Activated naive CD8-positive, alpha-beta T cell treated with anti-CD3 and anti-CD28 coated beads, Interleukin-2, amount 10 ng/mL, durations not matched to agents 7 days and 5 days (primary cell): ENCODE measurements around the gene RAB33A. TPM values are rescaled to one million over a fixed set of nuclear protein-coding genes. Genes with fewer than 3 reads are reported as not detected.

ENCODE experiments used
- ATAC-seq: fragments of 150-1000 bp; cut with Tn5 transposase; one replicate; pipeline ENCODE4 v1.10.0; 2021; ENCODE audit warnings: low read depth, moderate library complexity
- POLR2A ChIA-PET: fragments of 350-600 bp; sonication (Branson Sonifier 250); formaldehyde crosslinking; loops from one replicate; lab custom pipeline; 2021; ENCODE audit warnings: antibody characterized with exemption; lab: Charles Lee
- DNase-seq: peaks from one replicate; pipeline ENCODE4 v3.0.0; 2021
- H3K27ac Mint-ChIP-seq: one replicate; pipeline ENCODE4 v1.8.0; 2022; ENCODE audit warnings: mild to moderate bottlenecking, mixed read lengths
- H3K27me3 Mint-ChIP-seq: one replicate; pipeline ENCODE4 v1.8.0; 2022; ENCODE audit warnings: mild to moderate bottlenecking, moderate library complexity, mixed read lengths
- H3K36me3 Mint-ChIP-seq: one replicate; pipeline ENCODE4 v1.8.0; 2021; ENCODE audit warnings: mild to moderate bottlenecking, mixed read lengths
- H3K4me1 Mint-ChIP-seq: one replicate; pipeline ENCODE4 v1.8.0; 2021; ENCODE audit warnings: mixed read lengths
- H3K4me3 Mint-ChIP-seq: one replicate; pipeline ENCODE4 v1.8.0; 2022; ENCODE audit warnings: mild to moderate bottlenecking, moderate library complexity, mixed read lengths
- H3K9me3 Mint-ChIP-seq: one replicate; pipeline ENCODE4 v1.8.0; 2021; ENCODE audit warnings: mixed read lengths
- total RNA-seq, 2 experiments: library from RNA; stranded (reverse); gene quantifications; one replicate each; pipeline ENCODE4 v1.2.3, GENCODE V29; 2021

The RAB33A gene
- total RNA-seq, 2 experiments from 2014 or later: 30.7 to 33.1 TPM

- H3K4me1 Mint-ChIP-seq: peaks cover 22% of the 10 kb centered on the region
- DNase-seq (no peak), ATAC-seq (no peak)
- no peaks in the 10 kb centered on the region for H3K36me3 Mint-ChIP-seq
- H3K27ac Mint-ChIP-seq: no peak overlapping the region
- POLR2A ChIA-PET: interaction anchor here (1.0 kb wide), 1 partner anchor 10 kb away, joined by 3 read pairs; the partner anchor contains the start of gene RAB33A
- H3K4me3 Mint-ChIP-seq: peak overlapping the region; percentile 13
- H3K27me3 Mint-ChIP-seq: no peaks in the 10 kb centered on the region
- H3K9me3 Mint-ChIP-seq: no peaks in the 10 kb centered on the region
Measured at GRCh38 chrX:130162094-130162735, 9.5 kb upstream of the RAB33A start.

DNA sequence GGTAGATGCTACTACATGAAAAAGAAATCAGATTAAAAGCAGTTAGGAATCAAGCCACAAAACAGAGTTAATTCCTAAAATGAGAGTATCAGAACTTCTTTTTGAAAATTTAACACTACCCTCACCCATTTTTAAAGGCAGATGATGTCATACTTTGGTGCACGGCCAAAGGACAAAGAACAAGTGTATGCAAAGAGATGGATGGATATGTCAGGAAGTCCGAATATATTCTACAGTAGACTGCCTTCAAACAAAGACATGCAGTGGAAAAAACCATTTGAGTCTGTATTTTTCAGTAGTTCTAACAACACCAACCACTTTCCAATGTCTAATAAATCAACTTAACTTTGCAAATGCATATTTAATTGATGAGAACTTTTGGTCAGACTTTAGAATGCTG is 8.4 kb upstream of the RAB33A start:
- Mint-ChIP-seq H3K36me3 (no peaks in the 10 kb centered on the region), H3K27ac (no peak overlapping the region), H3K9me3 (no peaks in the 10 kb centered on the region), H3K4me3 (peak overlapping the region; percentile 58), H3K27me3 (no peaks in the 10 kb centered on the region), H3K4me1 (peaks cover 22% of the 10 kb centered on the region)
- POLR2A ChIA-PET: interaction anchor here (0.7 kb wide), 1 partner anchor 17 kb away, joined by 3 read pairs; no protein-coding TSS in a partner anchor
- no peak for ATAC-seq
- no peak for DNase-seq

- H3K27ac Mint-ChIP-seq: peak overlapping the region; percentile 87
Measured at GRCh38 chrX:130165181-130165702, 6.5 kb upstream of the RAB33A start.

GRCh38 chrX:130165703-130166502 is 5.9 kb upstream of the RAB33A start, which contains the start of gene AIFM1:
Gene AIFM1, minus strand, starts transcription at chrX:130165841. Its CDS starts 185 bp downstream, at chrX:130165656.
- Mint-ChIP-seq H3K4me3 (peak within 1 kb of the TSS; percentile 92), H3K9me3 (no peaks in the 10 kb centered on the region), H3K36me3 (no peaks in the 10 kb centered on the region), H3K4me1 (peaks cover 19% of the 10 kb centered on the region), H3K27ac (peak within 1 kb of the TSS; percentile 87), H3K27me3 (no peaks in the 10 kb centered on the region)
- POLR2A ChIA-PET: interaction anchor here (0.7 to 1.6 kb wide), 8 partner anchors 8 to 204 kb away, joined by 3 to 6 read pairs (median 4); no protein-coding TSS in a partner anchor
- DNase-seq (peak; percentile 85), ATAC-seq (peak; percentile 94)

More at GRCh38 chrX:130165181-130165702, 6.5 kb upstream of the RAB33A start:
- DNase-seq: no peak
- H3K27me3 Mint-ChIP-seq: no peaks in the 10 kb centered on the region
- ATAC-seq: peak; percentile 15
- H3K4me1 Mint-ChIP-seq: peaks cover 17% of the 10 kb centered on the region
- H3K9me3 Mint-ChIP-seq: no peaks in the 10 kb centered on the region
- POLR2A ChIA-PET: interaction anchor here (0.7 to 1.6 kb wide), 8 partner anchors 8 to 204 kb away, joined by 3 to 6 read pairs (median 4); no protein-coding TSS in a partner anchor
- no peaks in the 10 kb centered on the region for H3K36me3 Mint-ChIP-seq
- H3K4me3 Mint-ChIP-seq: peak overlapping the region; percentile 92

DNA sequence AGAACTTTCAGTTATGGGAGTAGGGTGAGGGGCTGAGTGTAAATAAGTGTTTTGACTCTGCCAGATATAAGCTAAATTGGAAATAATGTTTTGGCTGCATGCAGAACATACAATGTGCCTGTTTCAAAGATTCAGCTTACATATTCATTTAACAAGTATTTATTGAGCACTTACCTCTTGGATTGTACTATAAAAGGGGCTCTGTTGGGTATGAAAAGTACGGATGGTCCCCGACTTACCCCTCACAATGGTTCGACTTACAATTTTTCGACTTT is 5.3 kb upstream of the RAB33A start:
- Mint-ChIP-seq H3K9me3 (no peaks in the 10 kb centered on the region), H3K36me3 (no peaks in the 10 kb centered on the region), H3K27me3 (no peaks in the 10 kb centered on the region), H3K4me3 (peak overlapping the region; percentile 92), H3K4me1 (peaks cover 19% of the 10 kb centered on the region), H3K27ac (peak overlapping the region; percentile 87)
- ATAC-seq (no peak), DNase-seq (no peak)
- POLR2A ChIA-PET: interaction anchor here (1.5 to 1.6 kb wide), 2 partner anchors 10 to 11 kb away, joined by 5 read pairs; no protein-coding TSS in a partner anchor

GRCh38 chrX:130167040-130167439 is 4.7 kb upstream of the RAB33A start:
- Mint-ChIP-seq H3K27me3 (no peaks in the 10 kb centered on the region), H3K4me1 (peaks cover 19% of the 10 kb centered on the region), H3K27ac (peak overlapping the region; percentile 87), H3K4me3 (peak overlapping the region; percentile 92), H3K36me3 (no peaks in the 10 kb centered on the region), H3K9me3 (no peaks in the 10 kb centered on the region)
- ATAC-seq (no peak), DNase-seq (no peak)
- POLR2A ChIA-PET: interaction anchor here (1.6 kb wide), 1 partner anchor 11 kb away, joined by 5 read pairs; no protein-coding TSS in a partner anchor

DNA sequence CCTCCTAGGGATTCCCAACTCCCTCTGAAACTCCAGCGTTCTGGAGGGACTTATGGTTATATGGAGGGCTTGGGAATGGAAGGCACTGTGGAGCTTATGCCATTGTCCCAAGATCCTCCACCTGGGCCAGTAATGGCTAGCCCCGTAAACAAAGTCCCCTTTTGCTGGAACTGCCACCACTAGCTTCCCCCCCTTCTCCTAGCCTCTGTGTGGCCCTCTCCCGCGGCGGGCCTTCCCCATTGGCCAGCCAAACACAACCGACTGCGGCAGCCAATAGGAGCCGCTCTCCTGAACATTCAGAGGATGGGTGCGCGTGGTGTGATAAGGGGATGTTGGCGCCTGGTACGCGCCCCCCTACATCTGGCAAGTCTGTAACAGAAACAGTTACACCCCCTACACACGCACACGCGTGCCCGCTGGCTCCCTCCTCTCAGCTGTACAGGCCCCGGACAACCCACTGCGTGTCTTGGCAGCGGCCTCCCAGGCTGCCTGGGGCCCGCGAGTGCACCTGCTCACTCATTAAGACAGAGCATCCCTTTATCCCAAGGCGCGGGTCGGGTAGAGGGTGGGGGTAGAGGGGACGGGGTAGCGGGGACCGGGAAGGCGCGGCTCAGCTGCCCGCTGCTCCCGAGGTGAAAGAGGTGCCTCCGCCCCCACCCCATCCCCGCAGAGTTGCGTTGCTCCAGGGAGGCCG is 863 bp upstream of the RAB33A start:
- Mint-ChIP-seq H3K9me3 (no peaks in the 10 kb centered on the region), H3K4me3 (peak overlapping the region; percentile 94), H3K27me3 (no peaks in the 10 kb centered on the region), H3K36me3 (no peaks in the 10 kb centered on the region), H3K4me1 (peaks cover 19% of the 10 kb centered on the region), H3K27ac (peak overlapping the region; percentile 89)
- POLR2A ChIA-PET: interaction anchor here (0.6 to 3.0 kb wide), 11 partner anchors 10 to 391 kb away, joined by 3 to 40 read pairs (median 4); partner anchors contain the start of genes ELF4, SASH3 and SLC25A14
- peak; percentile 74 for DNase-seq
- ATAC-seq: peak; percentile 89

DNA sequence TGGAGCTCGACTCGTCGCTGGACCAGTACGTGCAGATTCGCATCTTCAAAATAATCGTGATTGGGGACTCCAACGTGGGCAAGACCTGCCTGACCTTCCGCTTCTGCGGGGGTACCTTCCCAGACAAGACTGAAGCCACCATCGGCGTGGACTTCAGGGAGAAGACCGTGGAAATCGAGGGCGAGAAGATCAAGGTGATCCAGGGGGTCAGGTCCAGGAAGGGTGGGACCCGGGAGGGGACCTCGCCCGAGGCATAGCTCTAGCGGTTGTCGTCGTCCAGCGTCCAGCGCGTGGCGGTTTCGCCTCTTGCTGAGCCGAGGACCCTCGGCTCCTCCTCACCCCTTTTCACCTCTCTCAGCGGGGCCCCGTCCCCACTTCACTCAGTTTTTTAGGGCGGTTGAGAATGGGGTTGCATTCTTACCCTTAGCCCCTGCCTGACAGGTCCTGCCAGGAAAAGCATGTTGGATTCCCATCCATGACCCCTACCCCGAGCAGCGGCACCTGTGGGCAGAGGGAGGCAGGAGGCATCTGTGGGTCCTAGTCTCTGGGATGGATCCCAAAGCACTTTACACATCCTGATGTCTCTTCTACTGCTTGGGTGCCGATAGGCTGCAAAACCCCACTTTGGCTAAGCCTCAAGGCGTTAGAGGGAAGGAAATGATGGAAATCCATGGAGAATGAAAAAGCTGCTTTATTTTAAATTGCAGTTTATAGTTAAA is 524 bp downstream of the RAB33A start:
- no peak for ATAC-seq
- peak overlapping the region; percentile 94 for H3K4me3 Mint-ChIP-seq
- H3K9me3 Mint-ChIP-seq: no peaks in the 10 kb centered on the region
- H3K27me3 Mint-ChIP-seq: no peaks in the 10 kb centered on the region
- POLR2A ChIA-PET: interaction anchor here (0.7 to 3.0 kb wide), 6 partner anchors 10 to 89 kb away, joined by 3 to 40 read pairs (median 6); partner anchors contain the start of gene ELF4
- H3K27ac Mint-ChIP-seq: peak overlapping the region; percentile 89
- peaks cover 23% of the 10 kb centered on the region for H3K4me1 Mint-ChIP-seq
- DNase-seq: peak; percentile 40
- H3K36me3 Mint-ChIP-seq: no peaks in the 10 kb centered on the region

GRCh38 chrX:130173190-130173895 is 1.6 kb downstream of the RAB33A start:
- Mint-ChIP-seq H3K4me1 (peaks cover 31% of the 10 kb centered on the region), H3K9me3 (no peaks in the 10 kb centered on the region), H3K4me3 (peak overlapping the region; percentile 94), H3K27ac (peak overlapping the region; percentile 89), H3K36me3 (peaks cover 9% of the 10 kb centered on the region), H3K27me3 (no peaks in the 10 kb centered on the region)
- DNase-seq (peak; percentile 49), ATAC-seq (peak; percentile 13)
- POLR2A ChIA-PET: interaction anchor here (0.7 to 1.6 kb wide), 6 partner anchors 8 to 91 kb away, joined by 3 to 6 read pairs (median 4); partner anchors contain the start of gene AIFM1

DNA sequence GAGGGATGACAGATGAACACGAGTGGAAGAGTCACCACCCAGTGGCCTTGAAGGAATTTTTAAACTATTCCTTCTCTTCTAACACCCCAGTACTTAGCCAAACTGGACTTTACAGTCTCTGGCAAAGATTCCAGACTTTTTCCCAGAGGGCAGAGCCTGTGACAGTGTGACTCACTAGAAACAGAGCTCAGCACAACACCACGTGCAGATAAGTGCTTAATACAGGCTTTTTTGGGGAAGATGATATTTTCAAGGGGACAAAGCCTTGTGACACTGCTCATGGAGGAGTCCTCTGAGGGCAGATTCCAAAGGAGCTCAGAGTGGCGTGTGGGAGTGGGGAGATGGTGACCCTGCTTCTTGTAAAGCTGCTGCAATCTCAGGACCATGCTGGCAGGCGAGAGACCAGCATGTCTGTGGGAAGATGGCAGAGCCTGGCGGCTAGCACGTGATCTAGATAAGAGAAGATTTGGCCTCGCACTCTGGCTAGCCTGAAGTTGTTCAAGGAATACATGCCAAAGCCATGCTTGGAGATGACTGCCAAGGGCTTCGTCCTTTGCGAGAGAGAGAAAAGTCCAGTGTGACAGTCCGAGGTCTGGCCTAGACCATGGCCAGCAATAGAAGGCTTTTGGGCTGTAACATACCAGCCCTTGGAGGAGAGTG is 2.4 kb downstream of the RAB33A start:
- peak overlapping the region; percentile 94 for H3K4me3 Mint-ChIP-seq
- H3K27ac Mint-ChIP-seq: peak overlapping the region; percentile 89
- no peaks in the 10 kb centered on the region for H3K9me3 Mint-ChIP-seq

DNA sequence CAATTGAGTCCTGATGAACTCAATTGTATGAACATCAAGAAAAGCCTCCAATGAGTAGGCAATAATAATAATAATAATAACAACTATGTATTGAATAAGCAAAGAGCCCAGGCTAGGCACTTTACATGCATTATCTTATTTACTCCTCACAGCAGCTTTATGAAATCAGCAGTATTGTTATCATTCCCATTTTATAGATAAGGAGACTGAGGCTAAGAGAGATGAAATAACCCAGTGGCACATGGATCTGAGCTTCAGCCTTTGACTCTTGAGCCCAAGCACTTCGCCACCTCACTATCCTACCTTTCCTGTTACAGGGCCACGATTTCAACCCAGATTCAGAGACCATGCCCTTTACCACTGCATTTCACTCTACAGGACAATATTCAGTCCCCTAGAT is 3.2 kb downstream of the RAB33A start:
- Mint-ChIP-seq H3K4me3 (peak overlapping the region; percentile 94), H3K9me3 (no peaks in the 10 kb centered on the region), H3K27me3 (no peaks in the 10 kb centered on the region), H3K36me3 (peaks cover 17% of the 10 kb centered on the region), H3K27ac (peak overlapping the region; percentile 89), H3K4me1 (peaks cover 38% of the 10 kb centered on the region)
- POLR2A ChIA-PET: no interaction called here
- ATAC-seq: no peak
- DNase-seq: no peak

More for the DNA sequence above, 2.4 kb downstream of the RAB33A start:
- ATAC-seq (no peak), DNase-seq (no peak)
- Mint-ChIP-seq H3K4me1 (peaks cover 31% of the 10 kb centered on the region), H3K36me3 (peaks cover 11% of the 10 kb centered on the region), H3K27me3 (no peaks in the 10 kb centered on the region)
- POLR2A ChIA-PET: interaction anchor here (0.9 to 1.2 kb wide), 4 partner anchors 7 to 13 kb away, joined by 3 to 5 read pairs (median 4); partner anchors contain the start of gene AIFM1
